ENCODE data around the gene MBD3L2B. TPM values are rescaled to one million over a fixed set of nuclear protein-coding genes. Genes with fewer than 3 reads are reported as not detected.

MBD3L2B gene
- total RNA-seq, 1 donor = not detected

- no peak for DNase-seq (ENCODE audit: low read depth)
- H3K4me3 ChIP-seq (ENCODE audit: low read depth, low read length) = no peak overlapping the region
- no peak for TF ChIP-seq CTCF (IDR thresholded peaks at IDR 0.05; ENCODE audit: insufficient read depth, low read depth, low read length)
Observed at GRCh38 chr19:7013678-7014077, 7.6 kb downstream of the MBD3L2B start.

- H3K4me3 ChIP-seq (ENCODE audit: low read depth, low read length) = no peak overlapping the region
- DNase-seq (ENCODE audit: low read depth) = no peak
- TF ChIP-seq CTCF (IDR thresholded peaks at IDR 0.05; ENCODE audit: insufficient read depth, low read depth, low read length) = no peak
Observed at GRCh38 chr19:7010722-7011593, 10.3 kb downstream of the MBD3L2B start.

GRCh38 chr19:7007859-7008258 is 13.4 kb downstream of the MBD3L2B start:
- no peak for TF ChIP-seq CTCF (IDR thresholded peaks at IDR 0.05; ENCODE audit: insufficient read depth, low read depth, low read length)
- no peak overlapping the region for H3K4me3 ChIP-seq (ENCODE audit: low read depth, low read length)
- no peak for DNase-seq (ENCODE audit: low read depth)

- TF ChIP-seq CTCF (IDR thresholded peaks at IDR 0.05; ENCODE audit: insufficient read depth, low read depth, low read length) = no peak
- no peak overlapping the region for H3K4me3 ChIP-seq (ENCODE audit: low read depth, low read length)
- no peak for DNase-seq (ENCODE audit: low read depth)
Observed at GRCh38 chr19:7006135-7006704, 15.0 kb downstream of the MBD3L2B start.

- TF ChIP-seq CTCF (IDR thresholded peaks at IDR 0.05; ENCODE audit: insufficient read depth, low read depth, low read length) = peak; percentile 78
- no peak overlapping the region for H3K4me3 ChIP-seq (ENCODE audit: low read depth, low read length)
- peak; percentile 36 for DNase-seq (ENCODE audit: low read depth)
Observed at GRCh38 chr19:7004313-7004931, 16.8 kb downstream of the MBD3L2B start.

- TF ChIP-seq CTCF (IDR thresholded peaks at IDR 0.05; ENCODE audit: insufficient read depth, low read depth, low read length) = no peak
- no peak overlapping the region for H3K4me3 ChIP-seq (ENCODE audit: low read depth, low read length)
- no peak for DNase-seq (ENCODE audit: low read depth)
Observed at GRCh38 chr19:7000816-7001215, 20.4 kb downstream of the MBD3L2B start.
